Ishikawa (cell line): Measurements from ENCODE around the gene KCTD8.

Experiments used
- CEBPB ChIP-seq: IDR thresholded peaks from 2 replicates; pipeline ENCODE4 v1.6.1; 2012
- CREB1 ChIP-seq: IDR thresholded peaks from 2 replicates; pipeline ENCODE4 v1.6.1; 2012; ENCODE audit warnings: low read depth
- EGR1 ChIP-seq: IDR thresholded peaks from 2 replicates; pipeline ENCODE4 v1.6.1; 2012
- EP300 ChIP-seq: IDR thresholded peaks from 2 replicates; pipeline ENCODE4 v1.6.1; 2012; ENCODE audit warnings: borderline replicate concordance
- FOXM1 ChIP-seq: IDR thresholded peaks from 2 replicates; pipeline ENCODE4 v1.6.1; 2012; ENCODE audit warnings: low read depth, borderline replicate concordance
- NFIC ChIP-seq: IDR thresholded peaks from 2 replicates; pipeline ENCODE4 v1.6.1; 2012
- RAD21 ChIP-seq: IDR thresholded peaks from 2 replicates; pipeline ENCODE4 v1.6.1; 2012; ENCODE audit warnings: low read depth
- TAF1 ChIP-seq: IDR thresholded peaks from 2 replicates; pipeline ENCODE4 v1.6.1; 2012; ENCODE audit warnings: low read depth, mild to moderate bottlenecking
- TCF12 ChIP-seq: IDR thresholded peaks from 2 replicates; pipeline ENCODE4 v1.6.1; 2012; ENCODE audit warnings: low read depth
- TEAD4 ChIP-seq: IDR thresholded peaks from 2 replicates; pipeline ENCODE4 v1.6.1; 2012
- YY1 ChIP-seq: IDR thresholded peaks from 2 replicates; pipeline ENCODE4 v1.6.1; 2012; ENCODE audit warnings: low read depth
- ZBTB7A ChIP-seq: IDR thresholded peaks from 2 replicates; pipeline ENCODE4 v1.6.1; 2012; ENCODE audit warnings: low read depth
- TF ChIP-seq, protein P1 (sequence below): IDR thresholded peaks from 2 replicates; pipeline ENCODE4 v1.6.1; 2012; ENCODE audit warnings: low read depth, mild to moderate bottlenecking
- TF ChIP-seq, protein P2 (sequence below): IDR thresholded peaks from 2 replicates; pipeline ENCODE4 v1.6.1; 2012
- TF ChIP-seq, protein P3 (sequence below): IDR thresholded peaks from 2 replicates; pipeline ENCODE4 v1.6.1; 2012

The KCTD8 gene

DNA sequence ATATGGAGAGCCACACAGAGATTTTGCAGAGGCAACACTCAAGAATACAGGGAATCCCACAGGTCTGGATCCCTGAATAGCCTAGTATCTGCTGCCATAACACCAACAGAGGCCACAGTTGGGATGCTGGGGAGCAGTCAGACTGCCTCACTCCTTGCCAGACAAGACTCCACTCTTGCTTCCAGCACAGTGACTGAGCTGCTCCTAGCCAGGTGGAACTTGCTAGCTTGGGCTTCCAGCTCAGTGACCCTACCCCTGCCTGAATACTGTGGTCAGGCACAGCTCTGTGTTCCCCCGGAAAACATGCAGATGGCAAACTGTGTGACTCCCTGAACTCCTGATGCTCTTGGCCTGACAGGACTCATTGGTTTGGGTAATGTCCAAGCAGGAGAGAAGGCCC is 251.8 kb downstream of the KCTD8 start:
- TF ChIP-seq RAD21 (no peak), CEBPB (no peak), CREB1 (no peak), YY1 (no peak), TCF12 (no peak), NFIC (no peak), FOXM1 (no peak), ZBTB7A (no peak), TEAD4 (no peak), EGR1 (no peak), TAF1 (no peak), EP300 (no peak)
- TF ChIP-seq, protein P1, sequence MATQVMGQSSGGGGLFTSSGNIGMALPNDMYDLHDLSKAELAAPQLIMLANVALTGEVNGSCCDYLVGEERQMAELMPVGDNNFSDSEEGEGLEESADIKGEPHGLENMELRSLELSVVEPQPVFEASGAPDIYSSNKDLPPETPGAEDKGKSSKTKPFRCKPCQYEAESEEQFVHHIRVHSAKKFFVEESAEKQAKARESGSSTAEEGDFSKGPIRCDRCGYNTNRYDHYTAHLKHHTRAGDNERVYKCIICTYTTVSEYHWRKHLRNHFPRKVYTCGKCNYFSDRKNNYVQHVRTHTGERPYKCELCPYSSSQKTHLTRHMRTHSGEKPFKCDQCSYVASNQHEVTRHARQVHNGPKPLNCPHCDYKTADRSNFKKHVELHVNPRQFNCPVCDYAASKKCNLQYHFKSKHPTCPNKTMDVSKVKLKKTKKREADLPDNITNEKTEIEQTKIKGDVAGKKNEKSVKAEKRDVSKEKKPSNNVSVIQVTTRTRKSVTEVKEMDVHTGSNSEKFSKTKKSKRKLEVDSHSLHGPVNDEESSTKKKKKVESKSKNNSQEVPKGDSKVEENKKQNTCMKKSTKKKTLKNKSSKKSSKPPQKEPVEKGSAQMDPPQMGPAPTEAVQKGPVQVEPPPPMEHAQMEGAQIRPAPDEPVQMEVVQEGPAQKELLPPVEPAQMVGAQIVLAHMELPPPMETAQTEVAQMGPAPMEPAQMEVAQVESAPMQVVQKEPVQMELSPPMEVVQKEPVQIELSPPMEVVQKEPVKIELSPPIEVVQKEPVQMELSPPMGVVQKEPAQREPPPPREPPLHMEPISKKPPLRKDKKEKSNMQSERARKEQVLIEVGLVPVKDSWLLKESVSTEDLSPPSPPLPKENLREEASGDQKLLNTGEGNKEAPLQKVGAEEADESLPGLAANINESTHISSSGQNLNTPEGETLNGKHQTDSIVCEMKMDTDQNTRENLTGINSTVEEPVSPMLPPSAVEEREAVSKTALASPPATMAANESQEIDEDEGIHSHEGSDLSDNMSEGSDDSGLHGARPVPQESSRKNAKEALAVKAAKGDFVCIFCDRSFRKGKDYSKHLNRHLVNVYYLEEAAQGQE: no peak
- TF ChIP-seq, protein P2, sequence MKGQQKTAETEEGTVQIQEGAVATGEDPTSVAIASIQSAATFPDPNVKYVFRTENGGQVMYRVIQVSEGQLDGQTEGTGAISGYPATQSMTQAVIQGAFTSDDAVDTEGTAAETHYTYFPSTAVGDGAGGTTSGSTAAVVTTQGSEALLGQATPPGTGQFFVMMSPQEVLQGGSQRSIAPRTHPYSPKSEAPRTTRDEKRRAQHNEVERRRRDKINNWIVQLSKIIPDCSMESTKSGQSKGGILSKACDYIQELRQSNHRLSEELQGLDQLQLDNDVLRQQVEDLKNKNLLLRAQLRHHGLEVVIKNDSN: no peak

DNA sequence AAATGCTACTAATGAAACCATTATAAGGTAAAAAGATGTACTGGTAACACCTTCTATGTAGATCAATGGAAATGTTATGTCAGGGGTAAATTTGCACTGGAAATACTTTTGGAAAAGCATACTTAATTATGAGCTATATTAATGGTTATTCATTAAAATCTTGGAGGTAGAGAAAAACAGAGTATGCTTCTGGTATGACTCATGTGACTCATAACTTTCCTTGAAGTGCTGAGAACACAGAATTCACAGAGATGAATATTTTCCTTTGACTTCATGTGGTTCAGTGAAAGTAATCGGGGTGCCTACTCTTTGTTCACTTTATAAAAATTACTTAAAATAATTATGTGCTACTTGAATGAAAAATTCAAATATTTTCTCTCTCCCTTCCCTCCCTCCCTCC is 254.2 kb downstream of the KCTD8 start:
- TF ChIP-seq FOXM1 (no peak), TEAD4 (no peak), TCF12 (no peak), TAF1 (no peak), ZBTB7A (no peak), NFIC (no peak), EP300 (no peak), YY1 (no peak)
- TF ChIP-seq, protein P3, sequence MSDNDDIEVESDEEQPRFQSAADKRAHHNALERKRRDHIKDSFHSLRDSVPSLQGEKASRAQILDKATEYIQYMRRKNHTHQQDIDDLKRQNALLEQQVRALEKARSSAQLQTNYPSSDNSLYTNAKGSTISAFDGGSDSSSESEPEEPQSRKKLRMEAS: no peak
- TF ChIP-seq, protein P2: no peak

DNA sequence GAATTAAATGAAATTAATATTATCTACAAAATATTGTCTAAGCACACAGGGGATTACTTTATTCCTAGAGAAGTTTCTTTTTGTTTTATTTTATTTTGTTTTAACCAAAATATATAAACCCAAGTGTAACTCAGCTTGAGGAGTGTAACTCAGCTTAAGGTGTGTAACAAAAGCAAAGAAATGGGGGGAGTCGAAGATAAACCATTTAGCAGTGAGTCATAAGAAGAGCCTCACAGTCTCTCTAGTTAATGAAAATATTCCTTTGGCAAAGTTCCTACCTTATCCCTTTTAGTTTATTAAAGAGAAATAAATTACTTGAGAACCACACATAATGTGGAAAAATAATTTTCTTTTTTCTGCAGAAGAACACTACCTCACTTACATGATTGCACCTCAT is 261.8 kb downstream of the KCTD8 start:
- TF ChIP-seq RAD21 (no peak), EGR1 (no peak), TCF12 (no peak), CEBPB (no peak), FOXM1 (no peak), TAF1 (no peak), NFIC (no peak), YY1 (no peak), EP300 (no peak), TEAD4 (no peak), CREB1 (no peak), ZBTB7A (no peak)
- TF ChIP-seq, protein P1: no peak
- TF ChIP-seq, protein P3: no peak
- TF ChIP-seq, protein P2: no peak

DNA sequence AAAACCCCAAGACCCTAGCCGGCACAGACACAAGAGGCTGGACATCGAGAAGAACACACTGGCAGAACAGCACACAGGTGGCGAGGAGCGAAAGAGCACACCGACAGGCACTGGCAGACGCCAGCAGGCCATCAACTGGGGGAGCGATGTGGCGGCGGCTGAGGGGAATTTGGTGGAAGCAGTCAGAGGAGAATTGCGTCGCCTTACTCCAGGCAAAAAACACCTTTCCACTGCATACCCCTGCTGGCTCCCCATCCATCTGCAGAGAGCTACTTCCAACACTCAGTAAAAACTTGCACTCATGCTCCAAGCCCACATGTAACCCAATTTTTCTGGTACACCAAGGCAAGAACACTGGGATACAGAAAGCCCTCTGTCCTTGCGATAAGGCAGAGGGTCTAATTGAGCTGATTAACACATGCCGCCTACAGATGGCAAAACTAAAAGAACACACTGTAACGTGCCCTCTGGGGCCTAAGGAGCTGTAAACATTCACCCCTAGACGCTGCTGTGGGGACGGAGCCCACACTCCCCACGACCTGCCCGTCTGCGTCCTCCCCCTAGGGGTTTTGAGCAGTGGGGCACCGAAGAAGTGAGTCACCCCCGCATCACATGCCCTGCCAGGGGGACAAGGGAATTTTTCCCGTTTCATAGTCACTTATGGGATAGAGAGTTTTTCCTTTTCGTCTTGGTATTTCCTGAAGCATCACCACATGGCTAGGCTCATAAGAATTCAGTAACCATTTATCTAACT is 262.3 kb downstream of the KCTD8 start:
- TF ChIP-seq CREB1: no peak
- TF ChIP-seq RAD21: no peak
- TF ChIP-seq ZBTB7A: no peak
- TF ChIP-seq YY1: no peak
- TF ChIP-seq FOXM1: no peak
- TF ChIP-seq, protein P2: no peak
- TF ChIP-seq EGR1: no peak
- no peak for TF ChIP-seq TAF1
- no peak for TF ChIP-seq NFIC
- no peak for TF ChIP-seq TEAD4
- TF ChIP-seq, protein P3: no peak
- no peak for TF ChIP-seq CEBPB
- TF ChIP-seq EP300: no peak
- TF ChIP-seq, protein P1: no peak
- no peak for TF ChIP-seq TCF12
